A673 (cell line): ENCODE data around the gene PLEKHO2. TPM values are rescaled to one million over a fixed set of nuclear protein-coding genes. Genes with fewer than 3 reads are reported as not detected.

Experiments
- BruUV-seq: library from RNA; stranded (reverse); fragments of 400-500 nt; replicated peaks from 2 replicates; lab custom pipeline; 2021; lab: Mats Ljungman, UMichigan
- CTCF ChIA-PET: fragments of 300-600 bp; sonication (Branson Sonifier 250); formaldehyde crosslinking; loops from one replicate; lab custom pipeline; 2022; ENCODE audit warnings: antibody characterized with exemption; lab: Charles Lee
- POLR2A ChIA-PET: fragments of 300-600 bp; sonication (Branson Sonifier 250); formaldehyde crosslinking; loops from one replicate; lab custom pipeline; 2022; ENCODE audit warnings: antibody characterized with exemption; ENCODE audit not compliant: low non-redundant PET; lab: Charles Lee
- DNase-seq: peaks from one replicate; pipeline ENCODE4 v3.0.0-alpha.2; 2015; ENCODE audit warnings: low spot score
- H3K27ac ChIP-seq: fragments of 200-600 bp; sonication (generic); 2 replicates; pipeline ENCODE4 v1.5.1; 2016; ENCODE audit warnings: mixed run types, low read depth, mild to moderate bottlenecking, mixed read lengths, antibody characterized with exemption, low read length; ENCODE audit not compliant: poor library complexity, severe bottlenecking
- H3K27me3 ChIP-seq: fragments of 200-600 bp; sonication (generic); replicated peaks from 2 replicates; pipeline ENCODE4 v1.6.1; 2017; ENCODE audit warnings: mixed run types, low read depth, mild to moderate bottlenecking, mixed read lengths, antibody characterized with exemption, low read length; ENCODE audit not compliant: insufficient read depth, poor library complexity
- H3K36me3 ChIP-seq: fragments of 200-600 bp; sonication (generic); 2 replicates; pipeline ENCODE4 v1.6.1; 2016; ENCODE audit warnings: mixed run types, mild to moderate bottlenecking, mixed read lengths, antibody characterized with exemption, low read length; ENCODE audit not compliant: insufficient read depth, poor library complexity, severe bottlenecking
- H3K4me1 ChIP-seq: fragments of 200-600 bp; sonication (generic); 2 replicates; pipeline ENCODE4 v1.6.1; 2017; ENCODE audit warnings: mixed run types, mild to moderate bottlenecking, mixed read lengths, antibody characterized with exemption, low read length; ENCODE audit not compliant: insufficient read depth, poor library complexity, severe bottlenecking
- H3K4me3 ChIP-seq: fragments of 200-600 bp; sonication (generic); 2 replicates; pipeline ENCODE4 v1.5.1; 2016; ENCODE audit warnings: low read depth, mixed run types, mild to moderate bottlenecking, mixed read lengths, low read length; ENCODE audit not compliant: poor library complexity, severe bottlenecking
- H3K9me3 ChIP-seq: fragments of 200-600 bp; sonication (generic); 2 replicates; pipeline ENCODE4 v1.6.1; 2016; ENCODE audit warnings: mixed run types, low read depth, mild to moderate bottlenecking, mixed read lengths, antibody characterized with exemption, low read length; ENCODE audit not compliant: poor library complexity, severe bottlenecking
- CTCF ChIP-seq: fragments of 300-800, 200-600 bp; sonication (generic); conservative IDR thresholded peaks from 2 replicates; pipeline ENCODE4 v1.5.1; 2017; ENCODE audit warnings: low read depth, mild to moderate bottlenecking, antibody characterized with exemption, low read length, moderate library complexity, mixed read lengths
- EZH2 ChIP-seq: fragments of 200-600 bp; sonication (generic); IDR thresholded peaks from 2 replicates; pipeline ENCODE4 v1.6.1; 2017; ENCODE audit warnings: borderline replicate concordance, low read depth, mild to moderate bottlenecking, mixed read lengths, antibody characterized with exemption, low read length; ENCODE audit not compliant: poor library complexity, severe bottlenecking
- intact Hi-C: fragments of 100-400 bp; cut with micrococcal nuclease; formaldehyde crosslinking; loops from one replicate; pipeline ENCODE4 v1.10.0; 2022; ENCODE audit not compliant: unreplicated experiment
- total RNA-seq: library from RNA; stranded (reverse); gene quantifications from 2 replicates; pipeline ENCODE4 v1.2.3, GENCODE V29; 2021

The PLEKHO2 gene
- total RNA-seq, 1 experiment from 2014 or later, result 8.9 TPM

- H3K27me3 ChIP-seq, result no peaks in the 10 kb centered on the region
- ChIA-PET CTCF (no interaction called here), POLR2A (no interaction called here)
- no peak overlapping the region for H3K27ac ChIP-seq
- intact Hi-C loops, result no loop called here
- DNase-seq, result no peak
- H3K4me3 ChIP-seq, result no peak overlapping the region
- BruUV-seq, result no TSS peak
- H3K9me3 ChIP-seq, result no peaks in the 10 kb centered on the region
- H3K36me3 ChIP-seq, result no peaks in the 10 kb centered on the region
- no peaks in the 10 kb centered on the region for H3K4me1 ChIP-seq
- TF ChIP-seq CTCF (no peak), EZH2 (no peak)
These were observed 5.3 kb downstream of the PLEKHO2 start for GRCh38 chr15:64847016-64847415.

- ChIA-PET CTCF (no interaction called here), POLR2A (no interaction called here)
- Histone ChIP-seq H3K27ac (peak overlapping the region; percentile 30), H3K27me3 (no peaks in the 10 kb centered on the region), H3K4me3 (no peak overlapping the region), H3K36me3 (no peaks in the 10 kb centered on the region), H3K9me3 (no peaks in the 10 kb centered on the region), H3K4me1 (no peaks in the 10 kb centered on the region)
- no peak for TF ChIP-seq CTCF
- TF ChIP-seq EZH2, result no peak
- no TSS peak for BruUV-seq
- no peak for DNase-seq
- intact Hi-C loops, result no loop called here
These were observed 5.7 kb downstream of the PLEKHO2 start for GRCh38 chr15:64847448-64847847.

GRCh38 chr15:64847876-64848716 lies 6.4 kb downstream of the PLEKHO2 start:
- ChIA-PET POLR2A (no interaction called here), CTCF (no interaction called here)
- Histone ChIP-seq H3K4me1 (no peaks in the 10 kb centered on the region), H3K27ac (peak overlapping the region; percentile 30), H3K27me3 (no peaks in the 10 kb centered on the region), H3K9me3 (no peaks in the 10 kb centered on the region), H3K36me3 (no peaks in the 10 kb centered on the region), H3K4me3 (no peak overlapping the region)
- intact Hi-C loops, result no loop called here
- TF ChIP-seq CTCF (no peak), EZH2 (no peak)
- BruUV-seq, result no TSS peak
- no peak for DNase-seq
